Measurements from ENCODE around the gene KRT2. TPM values are rescaled to one million over a fixed set of nuclear protein-coding genes. Genes with fewer than 3 reads are reported as not detected.

KRT2 gene
- total RNA-seq, 2 donors from 2014 or later: 1.4 TPM; not detected in 1

GRCh38 chr12:52645120-52645761 lies 6.8 kb downstream of the KRT2 start:
- H3K9me3 ChIP-seq: no peaks in the 10 kb centered on the region
- DNase-seq (ENCODE audit: low spot score): no peak
- H3K27me3 ChIP-seq (replicated peaks; ENCODE audit: insufficient read depth): no peaks in the 10 kb centered on the region
- no peak for TF ChIP-seq CTCF (IDR thresholded peaks at IDR 0.05)
- H3K4me3 ChIP-seq: no peak overlapping the region
- no peaks in the 10 kb centered on the region for H3K4me1 ChIP-seq (ENCODE audit: control insufficient read depth in 1 of 2, low read depth in 2 of 2)
- H3K27ac ChIP-seq: no peak overlapping the region
- no peak for ATAC-seq (ENCODE audit: insufficient number of reproducible peaks, low FRiP score, low read depth)
- H3K36me3 ChIP-seq: no peaks in the 10 kb centered on the region

- Histone ChIP-seq H3K9me3 (no peaks in the 10 kb centered on the region), H3K4me1 (ENCODE audit: control insufficient read depth in 1 of 2, low read depth in 2 of 2) (no peaks in the 10 kb centered on the region), H3K4me3 (no peak overlapping the region), H3K27ac (no peak overlapping the region), H3K36me3 (no peaks in the 10 kb centered on the region), H3K27me3 (replicated peaks; ENCODE audit: insufficient read depth) (no peaks in the 10 kb centered on the region)
- ATAC-seq (ENCODE audit: insufficient number of reproducible peaks, low FRiP score, low read depth): no peak
- no peak for TF ChIP-seq CTCF (IDR thresholded peaks at IDR 0.05)
- no peak for DNase-seq (ENCODE audit: low spot score)
Observed at GRCh38 chr12:52644078-52644415, 8.0 kb downstream of the KRT2 start.

GRCh38 chr12:52643233-52644077 lies 8.6 kb downstream of the KRT2 start:
- no peaks in the 10 kb centered on the region for H3K27me3 ChIP-seq (replicated peaks; ENCODE audit: insufficient read depth)
- no peak overlapping the region for H3K4me3 ChIP-seq
- no peaks in the 10 kb centered on the region for H3K36me3 ChIP-seq
- H3K9me3 ChIP-seq: no peaks in the 10 kb centered on the region
- no peak for TF ChIP-seq CTCF (IDR thresholded peaks at IDR 0.05)
- H3K4me1 ChIP-seq (ENCODE audit: control insufficient read depth in 1 of 2, low read depth in 2 of 2): no peaks in the 10 kb centered on the region
- no peak for DNase-seq (ENCODE audit: low spot score)
- H3K27ac ChIP-seq: no peak overlapping the region
- no peak for ATAC-seq (ENCODE audit: insufficient number of reproducible peaks, low FRiP score, low read depth)

GRCh38 chr12:52641468-52641867 lies 10.5 kb downstream of the KRT2 start:
- TF ChIP-seq CTCF (IDR thresholded peaks at IDR 0.05): no peak
- H3K4me1 ChIP-seq (ENCODE audit: control insufficient read depth in 1 of 2, low read depth in 2 of 2): no peaks in the 10 kb centered on the region
- H3K27me3 ChIP-seq (replicated peaks; ENCODE audit: insufficient read depth): no peaks in the 10 kb centered on the region
- H3K9me3 ChIP-seq: no peaks in the 10 kb centered on the region
- no peak overlapping the region for H3K27ac ChIP-seq
- DNase-seq (ENCODE audit: low spot score) (no peak), ATAC-seq (ENCODE audit: insufficient number of reproducible peaks, low FRiP score, low read depth) (no peak)
- no peaks in the 10 kb centered on the region for H3K36me3 ChIP-seq
- no peak overlapping the region for H3K4me3 ChIP-seq

GRCh38 chr12:52637299-52637698 lies 14.7 kb downstream of the KRT2 start:
- H3K9me3 ChIP-seq: no peaks in the 10 kb centered on the region
- H3K36me3 ChIP-seq: no peaks in the 10 kb centered on the region
- no peak overlapping the region for H3K4me3 ChIP-seq
- H3K27me3 ChIP-seq (replicated peaks; ENCODE audit: insufficient read depth): no peaks in the 10 kb centered on the region
- ATAC-seq (ENCODE audit: insufficient number of reproducible peaks, low FRiP score, low read depth) (no peak), DNase-seq (ENCODE audit: low spot score) (no peak)
- no peaks in the 10 kb centered on the region for H3K4me1 ChIP-seq (ENCODE audit: control insufficient read depth in 1 of 2, low read depth in 2 of 2)
- H3K27ac ChIP-seq: no peak overlapping the region
- no peak for TF ChIP-seq CTCF (IDR thresholded peaks at IDR 0.05)

Measured in thoracic aorta (tissue), 2 donors.